OCI-LY3 (cell line): ENCODE measurements around the gene SPECC1.

Experiments used
- H2AFZ ChIP-seq: fragments of 200-600, 300-600 bp; shearing (Covaris generic); 2 replicates; pipeline ENCODE4 v1.6.0; 2014; ENCODE audit warnings: antibody characterized with exemption, low read depth, low read length
- H3K27ac ChIP-seq: fragments of 200-600, 300-600 bp; sonication (generic); 2 replicates; pipeline ENCODE4 v1.5.1; 2014; ENCODE audit warnings: mild to moderate bottlenecking, low read length, moderate library complexity, mixed read lengths
- H3K27me3 ChIP-seq: fragments of 200-600, 300-600 bp; sonication (generic); 2 replicates; pipeline ENCODE4 v1.6.1; 2014; ENCODE audit warnings: low read depth, low read length, mixed read lengths
- H3K36me3 ChIP-seq: fragments of 200-600, 300-600 bp; sonication (generic); replicated peaks from 2 replicates; pipeline ENCODE3; 2014; ENCODE audit warnings: low read depth, low read length, mixed read lengths
- H3K4me1 ChIP-seq: fragments of 300-600, 200-600 bp; sonication (generic); 2 replicates; pipeline ENCODE4 v1.6.1; 2014; ENCODE audit warnings: low read length, mixed read lengths
- H3K4me2 ChIP-seq: fragments of 200-600, 300-600 bp; sonication (generic); 2 replicates; pipeline ENCODE4 v1.6.1; 2014; ENCODE audit warnings: low read length, mixed read lengths
- H3K4me3 ChIP-seq: fragments of 300-600, 200-600 bp; sonication (generic); 2 replicates; pipeline ENCODE4 v1.5.1; 2014; ENCODE audit warnings: antibody characterized with exemption, mild to moderate bottlenecking, low read length, moderate library complexity
- H3K79me2 ChIP-seq: fragments of 300-600, 200-600 bp; shearing (Covaris generic); 2 replicates; pipeline ENCODE4 v1.6.1; 2014; ENCODE audit warnings: mild to moderate bottlenecking, low read length, mixed read lengths
- H3K9ac ChIP-seq: fragments of 300-600, 200-600 bp; shearing (Covaris generic); 2 replicates; pipeline ENCODE4 v1.6.0; 2014; ENCODE audit warnings: mild to moderate bottlenecking, low read length, moderate library complexity
- H3K9me3 ChIP-seq: fragments of 200-600, 300-600 bp; shearing (Covaris generic); 2 replicates; pipeline ENCODE4 v1.6.1; 2014; ENCODE audit warnings: low read length, mixed read lengths; ENCODE audit not compliant: insufficient read depth
- H4K20me1 ChIP-seq: fragments of 200-600, 300-600 bp; sonication (generic); 2 replicates; pipeline ENCODE4 v1.6.1; 2016; ENCODE audit warnings: low read length, mixed read lengths; ENCODE audit not compliant: insufficient read depth
- CTCF ChIP-seq: fragments of 200-600, 300-600 bp; sonication (generic); IDR thresholded peaks from 2 replicates; pipeline ENCODE4 v1.5.1; 2014; ENCODE audit warnings: antibody characterized with exemption, low read length, low read depth
- EZH2phosphoT487 ChIP-seq: fragments of 200-600 bp; shearing (Covaris generic); IDR thresholded peaks from 2 replicates; pipeline ENCODE4 v1.6.1; 2018; ENCODE audit warnings: antibody characterized with exemption, mixed run types, low read depth

SPECC1 gene

GRCh38 chr17:20228860-20229259 is 219.7 kb downstream of the SPECC1 start:
- peak overlapping the region; percentile 12; the same call in 1 of the 2 replicates for H3K4me2 ChIP-seq
- H3K9me3 ChIP-seq: no peaks in the 10 kb centered on the region
- no peak overlapping the region for H3K27ac ChIP-seq
- no peak overlapping the region for H3K4me3 ChIP-seq
- no peaks in the 10 kb centered on the region for H3K27me3 ChIP-seq
- H3K36me3 ChIP-seq: no peaks in the 10 kb centered on the region
- no peaks in the 10 kb centered on the region for H3K79me2 ChIP-seq
- no peak for TF ChIP-seq CTCF
- no peak for TF ChIP-seq EZH2phosphoT487
- no peak overlapping the region for H3K9ac ChIP-seq
- peaks cover 10% of the 10 kb centered on the region for H3K4me1 ChIP-seq
- H4K20me1 ChIP-seq: no peaks in the 10 kb centered on the region
- no peak overlapping the region for H2AFZ ChIP-seq

GRCh38 chr17:20230924-20231323 is 221.8 kb downstream of the SPECC1 start:
- Histone ChIP-seq H3K36me3 (no peaks in the 10 kb centered on the region), H3K9ac (no peak overlapping the region), H3K4me1 (peaks cover 13% of the 10 kb centered on the region), H2AFZ (no peak overlapping the region), H3K4me2 (no peak overlapping the region), H3K9me3 (no peaks in the 10 kb centered on the region), H3K4me3 (no peak overlapping the region), H3K27me3 (no peaks in the 10 kb centered on the region), H3K27ac (no peak overlapping the region), H4K20me1 (no peaks in the 10 kb centered on the region), H3K79me2 (no peaks in the 10 kb centered on the region)
- no peak for TF ChIP-seq CTCF
- TF ChIP-seq EZH2phosphoT487: no peak

- no peaks in the 10 kb centered on the region for H4K20me1 ChIP-seq
- no peak overlapping the region for H2AFZ ChIP-seq
- no peak overlapping the region for H3K4me2 ChIP-seq
- H3K4me3 ChIP-seq: no peak overlapping the region
- TF ChIP-seq CTCF: no peak
- TF ChIP-seq EZH2phosphoT487: no peak
- peaks cover 13% of the 10 kb centered on the region for H3K4me1 ChIP-seq
- H3K9ac ChIP-seq: no peak overlapping the region
- H3K36me3 ChIP-seq: no peaks in the 10 kb centered on the region
- no peaks in the 10 kb centered on the region for H3K27me3 ChIP-seq
- no peaks in the 10 kb centered on the region for H3K79me2 ChIP-seq
- no peaks in the 10 kb centered on the region for H3K9me3 ChIP-seq
- H3K27ac ChIP-seq: no peak overlapping the region
These were observed 223.5 kb downstream of the SPECC1 start for GRCh38 chr17:20232611-20233010.

GRCh38 chr17:20234276-20234675 is 225.1 kb downstream of the SPECC1 start:
- peaks cover 3% of the 10 kb centered on the region; the same call in 1 of the 2 replicates for H3K4me1 ChIP-seq
- H3K4me2 ChIP-seq: no peak overlapping the region
- TF ChIP-seq CTCF: no peak
- TF ChIP-seq EZH2phosphoT487: no peak
- no peaks in the 10 kb centered on the region for H3K36me3 ChIP-seq
- H2AFZ ChIP-seq: no peak overlapping the region
- no peaks in the 10 kb centered on the region for H4K20me1 ChIP-seq
- H3K4me3 ChIP-seq: no peak overlapping the region
- H3K27me3 ChIP-seq: no peaks in the 10 kb centered on the region
- no peaks in the 10 kb centered on the region for H3K9me3 ChIP-seq
- no peaks in the 10 kb centered on the region for H3K79me2 ChIP-seq
- H3K9ac ChIP-seq: no peak overlapping the region
- H3K27ac ChIP-seq: no peak overlapping the region
